ENCODE measurements around the gene OR2A25.

DNA sequence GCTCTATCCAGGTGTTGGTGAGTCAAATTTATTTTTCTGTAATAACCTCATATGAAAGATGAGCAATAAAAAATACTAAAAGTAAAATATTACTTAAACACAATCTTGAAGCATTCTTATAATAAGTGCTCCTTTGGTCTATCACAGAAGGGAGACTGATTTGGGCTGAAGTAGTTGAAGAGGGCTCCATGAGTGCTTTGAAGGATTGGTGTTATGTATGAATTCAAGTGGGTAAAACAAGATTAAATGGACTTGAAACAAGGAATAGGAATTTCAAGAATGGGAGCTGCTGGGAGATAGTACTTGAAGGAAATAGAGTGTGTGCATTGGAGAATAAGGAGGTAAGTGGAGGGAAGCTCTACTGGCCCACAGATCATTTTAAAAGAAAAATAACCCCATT is 32.4 kb downstream of the OR2A25 start:
- TF ChIP-seq, protein P1, sequence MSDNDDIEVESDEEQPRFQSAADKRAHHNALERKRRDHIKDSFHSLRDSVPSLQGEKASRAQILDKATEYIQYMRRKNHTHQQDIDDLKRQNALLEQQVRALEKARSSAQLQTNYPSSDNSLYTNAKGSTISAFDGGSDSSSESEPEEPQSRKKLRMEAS (IDR thresholded peaks at IDR 0.05; ENCODE audit: low read depth, low read length): no peak
- TF ChIP-seq, protein P2, sequence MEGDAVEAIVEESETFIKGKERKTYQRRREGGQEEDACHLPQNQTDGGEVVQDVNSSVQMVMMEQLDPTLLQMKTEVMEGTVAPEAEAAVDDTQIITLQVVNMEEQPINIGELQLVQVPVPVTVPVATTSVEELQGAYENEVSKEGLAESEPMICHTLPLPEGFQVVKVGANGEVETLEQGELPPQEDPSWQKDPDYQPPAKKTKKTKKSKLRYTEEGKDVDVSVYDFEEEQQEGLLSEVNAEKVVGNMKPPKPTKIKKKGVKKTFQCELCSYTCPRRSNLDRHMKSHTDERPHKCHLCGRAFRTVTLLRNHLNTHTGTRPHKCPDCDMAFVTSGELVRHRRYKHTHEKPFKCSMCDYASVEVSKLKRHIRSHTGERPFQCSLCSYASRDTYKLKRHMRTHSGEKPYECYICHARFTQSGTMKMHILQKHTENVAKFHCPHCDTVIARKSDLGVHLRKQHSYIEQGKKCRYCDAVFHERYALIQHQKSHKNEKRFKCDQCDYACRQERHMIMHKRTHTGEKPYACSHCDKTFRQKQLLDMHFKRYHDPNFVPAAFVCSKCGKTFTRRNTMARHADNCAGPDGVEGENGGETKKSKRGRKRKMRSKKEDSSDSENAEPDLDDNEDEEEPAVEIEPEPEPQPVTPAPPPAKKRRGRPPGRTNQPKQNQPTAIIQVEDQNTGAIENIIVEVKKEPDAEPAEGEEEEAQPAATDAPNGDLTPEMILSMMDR (IDR thresholded peaks at IDR 0.05; ENCODE audit: low read depth, low read length): no peak
- no peak for TF ChIP-seq POLR2A (IDR thresholded peaks at IDR 0.05; ENCODE audit: extremely low read depth, insufficient read length)

Measured in NB4 (cell line).